Cortex of kidney (tissue), 1 donor: ENCODE measurements around the gene DDX55.
"Not testable (repeated sequence)": the region's sequence is repeated elsewhere in the genome, so short reads cannot be mapped to it uniquely, and the experiment has no call there.

Experiments used
- DNase-seq: peaks from one replicate; lab custom pipeline; 2025; lab: John Stamatoyannopoulos, UW

The DDX55 gene, protein sequence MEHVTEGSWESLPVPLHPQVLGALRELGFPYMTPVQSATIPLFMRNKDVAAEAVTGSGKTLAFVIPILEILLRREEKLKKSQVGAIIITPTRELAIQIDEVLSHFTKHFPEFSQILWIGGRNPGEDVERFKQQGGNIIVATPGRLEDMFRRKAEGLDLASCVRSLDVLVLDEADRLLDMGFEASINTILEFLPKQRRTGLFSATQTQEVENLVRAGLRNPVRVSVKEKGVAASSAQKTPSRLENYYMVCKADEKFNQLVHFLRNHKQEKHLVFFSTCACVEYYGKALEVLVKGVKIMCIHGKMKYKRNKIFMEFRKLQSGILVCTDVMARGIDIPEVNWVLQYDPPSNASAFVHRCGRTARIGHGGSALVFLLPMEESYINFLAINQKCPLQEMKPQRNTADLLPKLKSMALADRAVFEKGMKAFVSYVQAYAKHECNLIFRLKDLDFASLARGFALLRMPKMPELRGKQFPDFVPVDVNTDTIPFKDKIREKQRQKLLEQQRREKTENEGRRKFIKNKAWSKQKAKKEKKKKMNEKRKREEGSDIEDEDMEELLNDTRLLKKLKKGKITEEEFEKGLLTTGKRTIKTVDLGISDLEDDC

DNA sequence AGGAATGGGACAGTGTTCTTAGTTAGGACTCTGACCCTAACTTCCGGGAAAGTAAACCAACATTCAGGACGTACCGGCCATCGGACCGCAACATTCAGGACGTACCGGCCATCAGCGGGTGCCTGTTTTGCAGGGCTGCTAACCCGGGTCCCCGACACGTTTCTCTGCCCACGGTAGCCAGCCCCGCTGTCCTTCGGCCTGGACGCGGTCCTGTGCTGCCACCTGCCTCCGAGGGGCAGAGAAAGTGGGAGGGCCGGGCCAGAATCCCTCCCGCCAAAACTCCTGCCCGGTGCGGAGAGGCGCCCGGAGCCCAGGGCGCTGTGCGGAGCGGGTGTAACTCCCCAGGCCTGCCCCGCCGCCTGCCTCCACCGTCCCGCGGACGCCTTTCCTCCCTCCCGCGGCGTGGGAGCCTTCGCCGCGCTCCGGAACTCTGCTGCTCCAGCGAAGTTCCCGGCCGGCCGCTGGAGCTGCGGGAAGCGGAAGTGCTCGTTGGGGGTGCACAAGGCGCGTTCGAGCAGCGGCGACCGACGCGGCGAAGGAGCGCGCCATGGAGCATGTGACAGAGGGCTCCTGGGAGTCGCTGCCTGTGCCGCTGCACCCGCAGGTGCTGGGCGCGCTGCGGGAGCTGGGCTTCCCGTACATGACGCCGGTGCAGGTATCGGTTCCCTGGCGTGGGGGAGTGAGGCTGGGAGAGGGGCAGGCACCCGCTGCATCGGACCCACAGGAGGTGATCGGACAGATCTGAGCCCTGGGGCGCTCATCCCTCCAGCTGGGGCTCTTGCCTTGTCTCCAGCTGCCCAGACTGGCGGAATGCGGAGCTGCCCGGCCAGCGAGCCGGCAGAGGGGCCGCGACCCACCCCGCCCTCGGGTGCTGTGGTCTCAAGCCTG lies at the start of gene DDX55:
Gene DDX55 (plus strand): TSS at position 498 of the 888 bp plus-strand sequence. CDS start 50 bp downstream, at position 548.
- no peak for DNase-seq

DNA sequence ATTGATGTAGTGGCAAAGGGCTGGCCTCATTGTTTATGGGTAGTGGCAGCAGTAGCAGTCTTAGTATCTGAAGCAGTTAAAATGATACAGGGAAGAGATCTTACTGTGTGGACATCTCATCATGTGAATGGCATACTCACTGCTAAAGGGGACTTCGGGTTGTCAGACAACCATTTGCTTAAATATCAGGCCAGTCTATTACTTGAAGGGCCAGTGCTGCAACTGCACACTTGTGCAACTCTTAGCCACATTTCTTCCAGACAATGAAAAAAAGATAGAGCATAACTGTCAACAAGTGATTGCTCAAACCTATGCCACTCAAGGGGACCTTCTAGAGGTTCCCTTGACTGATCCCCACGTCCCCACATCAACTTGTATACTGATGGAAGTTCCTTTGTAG lies 47.8 kb upstream of the DDX55 start:
- DNase-seq = not testable (repeated sequence)

GRCh38 chr12:123554843-123555242 lies 47.1 kb upstream of the DDX55 start:
- DNase-seq = not testable (repeated sequence)

- not testable (repeated sequence) for DNase-seq
Observed at GRCh38 chr12:123558487-123558886, 43.4 kb upstream of the DDX55 start.

- DNase-seq = no peak
Observed at GRCh38 chr12:123559468-123559867, 42.4 kb upstream of the DDX55 start.

DNA sequence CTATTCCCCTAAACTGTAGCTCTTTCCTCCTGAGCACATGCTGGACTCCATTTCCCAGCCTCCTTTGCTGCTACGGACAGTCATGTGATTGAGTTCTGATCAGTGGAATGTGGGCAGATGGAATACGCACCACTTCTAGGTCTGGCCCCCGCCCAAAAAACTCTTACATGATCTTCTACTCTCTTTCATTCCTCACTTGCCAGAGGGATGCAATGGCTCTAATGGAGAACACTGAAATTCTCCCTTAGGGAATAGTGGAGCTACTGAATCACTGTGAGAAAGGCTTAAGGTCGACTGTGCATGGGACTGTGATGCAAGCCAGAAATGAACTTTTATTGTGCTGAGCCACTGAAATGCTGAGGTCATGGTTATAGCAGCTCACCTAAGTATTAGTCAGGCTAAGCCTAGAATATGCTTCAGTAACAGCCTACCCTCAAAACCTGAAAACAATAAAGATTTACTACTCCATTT lies 30.5 kb upstream of the DDX55 start:
- no peak for DNase-seq

DNA sequence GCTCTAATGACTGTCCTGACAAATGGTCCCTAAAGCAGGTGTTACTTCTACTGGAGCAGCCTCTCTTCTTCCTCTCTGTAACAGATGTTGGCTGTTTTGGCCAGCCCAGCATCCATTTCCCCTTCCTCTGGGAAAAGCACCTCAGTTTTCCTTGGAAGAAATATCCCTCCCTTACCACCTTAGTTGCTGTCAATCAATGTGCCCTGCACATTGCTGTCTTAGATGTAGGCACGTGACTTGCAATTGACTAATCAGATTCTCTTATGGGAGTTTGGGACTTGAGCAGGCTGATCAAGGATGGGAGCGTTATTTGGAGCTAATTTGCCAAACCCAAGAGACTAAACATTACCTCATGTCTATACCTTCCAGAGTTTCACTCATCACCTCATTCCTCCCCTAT lies 29.5 kb upstream of the DDX55 start:
- DNase-seq = no peak

GRCh38 chr12:123573870-123574269 lies 28.0 kb upstream of the DDX55 start:
- no peak for DNase-seq

GRCh38 chr12:123576611-123577010 lies 25.3 kb upstream of the DDX55 start:
- no peak for DNase-seq

- no peak for DNase-seq
Observed at GRCh38 chr12:123578243-123578642, 23.7 kb upstream of the DDX55 start.

GRCh38 chr12:123578829-123579228 lies 23.1 kb upstream of the DDX55 start:
- not testable (repeated sequence) for DNase-seq

- no peak for DNase-seq
Observed at GRCh38 chr12:123580772-123581171, 21.1 kb upstream of the DDX55 start.

- DNase-seq = no peak
Observed at GRCh38 chr12:123591702-123592481, 10.0 kb upstream of the DDX55 start.

DNA sequence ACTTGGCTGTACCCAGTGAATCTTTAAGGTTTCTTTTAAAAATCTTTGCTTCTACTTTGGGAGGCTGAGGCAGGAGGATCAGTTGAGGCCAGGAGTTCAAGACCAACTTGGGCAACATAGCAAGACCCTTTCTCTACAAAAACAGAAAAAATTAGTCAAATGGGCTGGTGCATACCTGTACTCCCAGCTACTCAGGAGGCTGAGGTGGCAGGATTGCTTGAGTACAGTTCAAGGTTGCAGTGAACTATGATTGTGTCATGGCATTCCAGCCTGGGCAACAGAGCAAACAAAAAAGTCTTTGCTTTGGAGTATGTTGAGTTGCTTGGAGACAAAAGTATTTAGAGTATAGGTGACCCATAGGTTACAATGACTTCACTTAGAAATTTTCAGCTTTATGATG lies 6.2 kb upstream of the DDX55 start:
- no peak for DNase-seq

GRCh38 chr12:123597100-123597499 lies 4.8 kb upstream of the DDX55 start:
- DNase-seq = no peak

GRCh38 chr12:123598522-123598921 lies 3.4 kb upstream of the DDX55 start:
- DNase-seq = no peak

DNA sequence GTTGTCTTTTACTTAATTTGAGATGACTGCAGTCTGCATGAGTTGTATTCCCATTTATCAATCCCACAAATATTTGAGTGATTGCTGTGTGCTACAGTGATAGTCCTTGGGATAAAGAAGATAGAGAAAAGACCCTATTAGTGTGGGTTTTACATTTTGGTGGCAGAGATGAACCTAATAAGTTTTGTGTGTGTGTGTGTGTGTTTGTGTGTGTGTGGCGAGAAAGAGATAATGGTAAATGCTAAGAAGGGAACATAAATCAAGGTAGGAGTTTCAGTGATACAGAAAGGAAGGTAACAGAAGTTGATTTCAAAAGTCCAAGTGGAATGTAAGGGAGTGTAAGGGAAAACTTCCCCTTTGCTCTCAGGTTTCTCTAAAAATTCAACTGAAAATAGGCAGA lies 2.6 kb upstream of the DDX55 start:
- DNase-seq = no peak

GRCh38 chr12:123599721-123600120 lies 2.2 kb upstream of the DDX55 start:
- no peak for DNase-seq

DNA sequence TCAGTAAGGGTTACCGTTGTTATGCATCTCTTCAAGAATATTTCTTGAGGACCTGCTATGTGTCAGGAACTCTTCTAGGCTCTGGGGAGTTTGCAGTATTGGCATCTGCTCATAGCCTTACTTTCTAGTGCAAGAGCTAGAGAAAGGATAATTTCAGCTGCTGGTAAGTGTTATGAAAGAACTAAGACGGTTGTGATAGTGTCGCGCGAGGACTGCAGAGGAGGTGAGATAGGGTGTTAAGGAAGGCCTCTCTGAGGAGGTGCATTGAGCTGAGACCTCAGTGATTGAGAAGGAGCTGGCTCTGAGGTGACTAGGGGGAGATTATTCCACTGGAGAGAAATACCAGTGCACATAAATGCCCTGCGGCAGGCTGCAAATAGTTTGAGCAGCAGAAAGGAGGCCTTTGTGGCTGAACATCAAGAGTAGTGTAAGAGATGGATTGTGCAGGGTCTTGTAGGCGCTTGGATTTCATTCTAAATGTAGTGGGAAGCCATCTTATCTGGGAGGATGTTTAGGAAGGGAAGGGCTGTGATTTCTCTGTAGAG lies 824 bp downstream of the DDX55 start:
- no peak for DNase-seq

DNA sequence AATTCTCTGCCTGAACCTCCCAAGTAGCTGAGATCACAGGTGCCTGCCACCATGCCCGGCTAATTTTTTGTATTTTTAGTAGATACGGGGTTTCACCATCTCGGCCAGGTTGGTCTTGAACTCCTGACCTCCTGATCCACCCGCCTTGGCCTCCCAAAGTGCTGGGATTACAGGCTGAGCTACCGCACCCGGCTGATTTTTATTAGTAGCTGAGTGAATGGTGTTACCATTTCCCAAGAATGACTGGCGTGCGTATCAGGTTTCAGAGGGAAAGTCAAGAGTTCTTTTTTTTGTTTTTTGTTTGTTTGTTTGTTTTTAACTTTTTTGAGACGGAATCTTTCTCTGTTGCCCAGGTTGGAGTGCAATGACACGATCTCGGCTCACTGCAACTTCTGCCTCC lies 1.6 kb downstream of the DDX55 start:
- not testable (repeated sequence) for DNase-seq

DNA sequence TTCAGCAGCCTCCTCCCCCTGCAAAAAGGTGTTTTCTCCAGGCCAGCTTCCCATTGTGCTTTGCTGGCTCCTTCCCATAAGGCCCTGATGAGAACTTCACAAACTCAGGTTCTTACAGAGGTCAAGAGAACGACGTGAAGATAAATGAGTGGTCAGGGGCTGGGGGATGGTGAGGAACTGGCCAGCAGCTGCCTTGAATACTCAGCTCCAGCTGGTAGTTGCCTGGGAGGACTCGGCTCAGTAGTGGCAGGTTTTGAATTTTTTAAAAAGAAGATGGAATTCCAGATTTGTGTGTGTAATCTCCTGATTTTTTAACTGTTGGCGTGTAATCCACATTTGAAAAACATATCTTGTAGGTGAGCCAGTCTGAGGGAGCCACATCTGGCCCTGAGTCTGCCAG lies 5.9 kb downstream of the DDX55 start:
- DNase-seq = no peak
